ENCODE data around the gene MLST8. TPM values are rescaled to one million over a fixed set of nuclear protein-coding genes. Genes with fewer than 3 reads are reported as not detected.

Gene MLST8
- total RNA-seq, 1 donor = 30.8 TPM

- no peaks in the 10 kb centered on the region for H3K9me3 ChIP-seq (ENCODE audit: low read depth, low read length)
- H4K20me1 ChIP-seq (ENCODE audit: insufficient read depth, low read length) = no peaks in the 10 kb centered on the region
- no peak overlapping the region for H3K4me3 ChIP-seq (ENCODE audit: insufficient read depth, low read length)
- H2AFZ ChIP-seq (ENCODE audit: low read length) = no peak overlapping the region
- H3K4me1 ChIP-seq (ENCODE audit: insufficient read depth, low read length) = no peaks in the 10 kb centered on the region
- no peak overlapping the region for H3K4me2 ChIP-seq (ENCODE audit: insufficient read depth, low read length)
- no peak for DNase-seq (ENCODE audit: insufficient read length, low spot score, missing footprints)
- H3K27me3 ChIP-seq (ENCODE audit: insufficient read depth, low read length) = no peaks in the 10 kb centered on the region
- H3K27ac ChIP-seq (ENCODE audit: low read depth, low read length) = no peak overlapping the region
- H3K36me3 ChIP-seq (ENCODE audit: insufficient read depth, low read length) = no peaks in the 10 kb centered on the region
- TF ChIP-seq CTCF (IDR thresholded peaks at IDR 0.05; ENCODE audit: extremely low read depth, low read depth, low read length) = no peak
- H3K79me2 ChIP-seq (ENCODE audit: insufficient read depth, low read length) = no peaks in the 10 kb centered on the region
These were observed 19.2 kb upstream of the MLST8 start for GRCh38 chr16:2186064-2186463.

DNA sequence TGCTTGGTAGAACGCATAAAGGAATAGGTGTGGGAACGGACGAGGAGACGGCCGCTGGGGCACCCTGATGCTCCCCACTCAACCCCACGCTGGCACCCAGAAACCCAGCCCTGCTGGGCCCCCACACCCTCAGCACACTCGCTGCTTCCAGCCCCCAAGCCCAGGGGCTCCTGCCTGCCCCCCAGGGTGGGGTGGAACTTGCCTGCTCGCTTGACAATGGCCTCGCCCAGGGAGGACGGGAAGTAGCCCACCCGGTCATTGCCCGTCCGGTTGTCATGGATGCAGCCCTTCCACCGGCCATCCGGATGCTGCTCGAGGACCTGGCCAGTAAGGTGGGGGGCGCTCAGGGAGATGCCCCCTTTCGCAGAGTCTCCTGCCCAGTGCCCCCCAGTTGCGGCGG is 18.7 kb upstream of the MLST8 start:
- H3K36me3 ChIP-seq (ENCODE audit: insufficient read depth, low read length) = no peaks in the 10 kb centered on the region
- H3K4me3 ChIP-seq (ENCODE audit: insufficient read depth, low read length) = no peak overlapping the region
- H3K9me3 ChIP-seq (ENCODE audit: low read depth, low read length) = no peaks in the 10 kb centered on the region
- H3K27ac ChIP-seq (ENCODE audit: low read depth, low read length) = no peak overlapping the region
- H3K27me3 ChIP-seq (ENCODE audit: insufficient read depth, low read length) = no peaks in the 10 kb centered on the region
- H2AFZ ChIP-seq (ENCODE audit: low read length) = no peak overlapping the region
- no peaks in the 10 kb centered on the region for H3K4me1 ChIP-seq (ENCODE audit: insufficient read depth, low read length)
- peak; percentile 77 for DNase-seq (ENCODE audit: insufficient read length, low spot score, missing footprints)
- H3K4me2 ChIP-seq (ENCODE audit: insufficient read depth, low read length) = no peak overlapping the region
- H3K79me2 ChIP-seq (ENCODE audit: insufficient read depth, low read length) = no peaks in the 10 kb centered on the region
- H4K20me1 ChIP-seq (ENCODE audit: insufficient read depth, low read length) = no peaks in the 10 kb centered on the region
- no peak for TF ChIP-seq CTCF (IDR thresholded peaks at IDR 0.05; ENCODE audit: extremely low read depth, low read depth, low read length)

GRCh38 chr16:2187212-2187611 is 18.0 kb upstream of the MLST8 start:
- Histone ChIP-seq H3K9me3 (ENCODE audit: low read depth, low read length) (no peaks in the 10 kb centered on the region), H3K4me3 (ENCODE audit: insufficient read depth, low read length) (no peak overlapping the region), H3K36me3 (ENCODE audit: insufficient read depth, low read length) (no peaks in the 10 kb centered on the region), H3K27me3 (ENCODE audit: insufficient read depth, low read length) (no peaks in the 10 kb centered on the region), H3K79me2 (ENCODE audit: insufficient read depth, low read length) (no peaks in the 10 kb centered on the region), H3K27ac (ENCODE audit: low read depth, low read length) (no peak overlapping the region), H4K20me1 (ENCODE audit: insufficient read depth, low read length) (no peaks in the 10 kb centered on the region), H2AFZ (ENCODE audit: low read length) (no peak overlapping the region), H3K4me1 (ENCODE audit: insufficient read depth, low read length) (no peaks in the 10 kb centered on the region), H3K4me2 (ENCODE audit: insufficient read depth, low read length) (no peak overlapping the region)
- peak; percentile 74 for DNase-seq (ENCODE audit: insufficient read length, low spot score, missing footprints)
- no peak for TF ChIP-seq CTCF (IDR thresholded peaks at IDR 0.05; ENCODE audit: extremely low read depth, low read depth, low read length)

DNA sequence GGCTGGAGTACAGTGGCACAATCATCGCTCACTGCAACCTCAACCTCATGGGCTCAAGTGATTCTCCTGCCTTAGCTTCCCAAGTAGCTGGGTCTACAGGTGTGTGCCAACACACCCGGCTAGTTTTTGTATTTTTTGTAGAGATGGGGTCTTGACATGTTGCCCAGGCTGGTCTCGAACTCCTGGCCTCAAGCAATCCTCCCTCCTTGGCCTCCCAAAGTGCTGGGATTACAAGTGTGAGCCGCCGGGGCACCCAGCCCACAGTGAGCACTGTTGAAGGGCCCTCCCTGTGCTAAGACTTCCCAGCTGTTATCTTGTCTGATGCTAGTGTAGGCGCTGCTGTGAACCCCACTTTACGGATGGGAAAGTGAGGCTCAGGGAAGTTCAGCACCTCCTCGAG is 16.9 kb upstream of the MLST8 start:
- no peak for DNase-seq (ENCODE audit: insufficient read length, low spot score, missing footprints)
- Histone ChIP-seq H2AFZ (ENCODE audit: low read length) (no peak overlapping the region), H3K4me3 (ENCODE audit: insufficient read depth, low read length) (no peak overlapping the region), H3K79me2 (ENCODE audit: insufficient read depth, low read length) (no peaks in the 10 kb centered on the region), H3K36me3 (ENCODE audit: insufficient read depth, low read length) (no peaks in the 10 kb centered on the region), H4K20me1 (ENCODE audit: insufficient read depth, low read length) (no peaks in the 10 kb centered on the region), H3K9me3 (ENCODE audit: low read depth, low read length) (no peaks in the 10 kb centered on the region), H3K27ac (ENCODE audit: low read depth, low read length) (no peak overlapping the region), H3K4me1 (ENCODE audit: insufficient read depth, low read length) (no peaks in the 10 kb centered on the region), H3K4me2 (ENCODE audit: insufficient read depth, low read length) (no peak overlapping the region), H3K27me3 (ENCODE audit: insufficient read depth, low read length) (peaks cover under 1% of the 10 kb centered on the region)
- no peak for TF ChIP-seq CTCF (IDR thresholded peaks at IDR 0.05; ENCODE audit: extremely low read depth, low read depth, low read length)

Data from osteoblast (primary cell).